Measurements from ENCODE around the gene HDAC5.
"Not testable (repeated sequence)": the region's sequence is repeated elsewhere in the genome, so short reads cannot be mapped to it uniquely, and the experiment has no call there.

Gene HDAC5

DNA sequence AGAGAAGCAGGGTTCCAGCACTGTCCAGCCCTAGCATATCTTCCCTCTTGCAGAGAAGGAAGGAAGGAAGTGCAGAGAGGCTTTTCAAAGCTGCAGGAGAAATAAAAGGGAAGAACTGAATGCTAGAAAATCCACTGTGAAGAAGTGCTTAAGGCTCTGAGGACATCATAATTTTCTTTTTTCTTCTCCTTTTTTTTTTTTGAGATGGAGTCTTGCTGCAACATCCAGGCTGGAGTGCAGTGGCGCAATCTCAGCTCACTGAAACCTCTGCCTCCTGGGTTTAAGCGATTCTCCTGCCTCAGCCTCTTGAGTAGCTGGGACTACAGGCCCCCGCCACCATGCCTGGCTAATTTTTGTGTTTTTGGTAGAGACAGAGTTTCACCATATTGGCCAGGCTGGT lies 25.6 kb upstream of the HDAC5 start:
- peaks cover 73% of the 10 kb centered on the region for H3K36me3 ChIP-seq (ENCODE audit: control insufficient read depth, insufficient read depth, low read length)
- H3K4me1 ChIP-seq (ENCODE audit: control insufficient read depth, insufficient read depth, low read length); H3K9ac ChIP-seq (ENCODE audit: low read depth, low read length); H3K9me3 ChIP-seq (ENCODE audit: control insufficient read depth, insufficient read depth, low read length); H3K27me3 ChIP-seq (ENCODE audit: control insufficient read depth, insufficient read depth, low read length); H3K27ac ChIP-seq (ENCODE audit: low read depth, low read length); H3K4me3 ChIP-seq (ENCODE audit: low read depth, low read length): not testable (repeated sequence)

GRCh38 chr17:44147812-44148211 lies 24.4 kb upstream of the HDAC5 start:
- Histone ChIP-seq H3K9ac (ENCODE audit: low read depth, low read length) (no peak overlapping the region), H3K36me3 (ENCODE audit: control insufficient read depth, insufficient read depth, low read length) (peaks cover 68% of the 10 kb centered on the region), H3K4me1 (ENCODE audit: control insufficient read depth, insufficient read depth, low read length) (no peaks in the 10 kb centered on the region), H3K27me3 (ENCODE audit: control insufficient read depth, insufficient read depth, low read length) (no peaks in the 10 kb centered on the region), H3K4me3 (ENCODE audit: low read depth, low read length) (no peak overlapping the region), H3K27ac (ENCODE audit: low read depth, low read length) (no peak overlapping the region), H3K9me3 (ENCODE audit: control insufficient read depth, insufficient read depth, low read length) (no peaks in the 10 kb centered on the region)

- Histone ChIP-seq H3K9me3 (ENCODE audit: control insufficient read depth, insufficient read depth, low read length) (no peaks in the 10 kb centered on the region), H3K4me1 (ENCODE audit: control insufficient read depth, insufficient read depth, low read length) (no peaks in the 10 kb centered on the region), H3K4me3 (ENCODE audit: low read depth, low read length) (no peak overlapping the region), H3K36me3 (ENCODE audit: control insufficient read depth, insufficient read depth, low read length) (peaks cover 61% of the 10 kb centered on the region), H3K27me3 (ENCODE audit: control insufficient read depth, insufficient read depth, low read length) (no peaks in the 10 kb centered on the region), H3K27ac (ENCODE audit: low read depth, low read length) (no peak overlapping the region), H3K9ac (ENCODE audit: low read depth, low read length) (no peak overlapping the region)
These were observed 23.2 kb upstream of the HDAC5 start for GRCh38 chr17:44146375-44147346.

DNA sequence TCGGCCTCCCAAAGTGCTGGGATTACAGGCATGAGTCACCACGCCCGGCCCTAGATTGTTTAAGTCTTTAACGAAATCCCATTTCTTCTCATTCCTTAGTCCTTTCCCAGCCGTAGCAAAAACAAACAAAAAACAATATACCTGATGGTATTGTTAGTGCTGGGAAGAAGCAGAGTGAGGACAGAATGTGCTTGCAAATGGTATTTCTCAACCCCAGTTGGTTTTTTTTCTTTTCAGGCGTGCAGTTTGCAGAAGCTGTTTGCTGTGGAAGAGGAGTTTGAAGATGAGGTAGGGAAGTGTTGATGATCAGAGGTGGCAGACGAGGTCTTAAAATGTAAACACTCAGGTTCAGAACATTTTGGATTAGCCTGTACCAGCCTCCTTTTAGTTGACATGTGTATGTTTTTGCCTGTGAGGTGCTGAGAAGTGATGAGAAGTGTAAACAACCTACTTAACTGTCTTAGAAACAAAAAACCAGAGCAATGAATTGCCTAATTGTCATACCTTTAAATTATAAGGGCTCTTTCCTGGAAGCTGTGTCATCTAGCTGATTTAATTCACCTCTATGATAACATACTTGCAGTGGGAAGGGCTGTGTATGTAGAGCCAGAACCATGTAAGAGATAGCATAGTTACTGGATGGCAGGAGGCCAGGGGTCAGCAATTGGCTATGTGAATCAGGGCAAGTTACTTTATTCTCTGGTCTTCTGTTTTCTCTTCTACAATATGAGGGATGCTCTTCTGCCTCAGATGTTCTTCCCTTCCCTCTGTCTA lies 21.7 kb upstream of the HDAC5 start:
- Histone ChIP-seq H3K36me3 (ENCODE audit: control insufficient read depth, insufficient read depth, low read length) (peaks cover 51% of the 10 kb centered on the region), H3K9ac (ENCODE audit: low read depth, low read length) (no peak overlapping the region), H3K4me1 (ENCODE audit: control insufficient read depth, insufficient read depth, low read length) (no peaks in the 10 kb centered on the region), H3K4me3 (ENCODE audit: low read depth, low read length) (no peak overlapping the region), H3K27ac (ENCODE audit: low read depth, low read length) (no peak overlapping the region), H3K9me3 (ENCODE audit: control insufficient read depth, insufficient read depth, low read length) (no peaks in the 10 kb centered on the region), H3K27me3 (ENCODE audit: control insufficient read depth, insufficient read depth, low read length) (no peaks in the 10 kb centered on the region)

DNA sequence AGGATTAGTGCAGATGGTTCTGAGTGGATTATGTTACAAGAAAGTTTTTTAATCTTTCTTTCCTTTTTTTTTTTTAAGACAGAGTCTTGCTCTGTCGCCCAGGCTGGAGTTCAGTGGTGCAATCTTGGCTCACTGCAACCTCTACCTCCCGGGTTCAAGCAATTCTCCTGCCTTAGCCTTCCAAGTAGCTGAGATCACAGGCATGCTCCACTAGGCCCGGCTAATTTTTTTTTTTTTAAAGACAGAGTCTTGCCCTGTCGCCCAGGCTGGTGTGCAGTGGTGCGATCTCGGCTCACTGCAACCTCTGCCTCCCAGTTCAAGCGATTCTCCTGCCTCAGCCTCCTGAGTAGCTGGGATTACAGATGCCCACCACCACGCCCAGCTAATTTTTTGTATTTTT lies 20.5 kb upstream of the HDAC5 start:
- not testable (repeated sequence) for H3K27me3 ChIP-seq (ENCODE audit: control insufficient read depth, insufficient read depth, low read length); H3K4me1 ChIP-seq (ENCODE audit: control insufficient read depth, insufficient read depth, low read length); H3K27ac ChIP-seq (ENCODE audit: low read depth, low read length); H3K9me3 ChIP-seq (ENCODE audit: control insufficient read depth, insufficient read depth, low read length); H3K9ac ChIP-seq (ENCODE audit: low read depth, low read length); H3K4me3 ChIP-seq (ENCODE audit: low read depth, low read length)
- H3K36me3 ChIP-seq (ENCODE audit: control insufficient read depth, insufficient read depth, low read length) = peaks cover 41% of the 10 kb centered on the region

DNA sequence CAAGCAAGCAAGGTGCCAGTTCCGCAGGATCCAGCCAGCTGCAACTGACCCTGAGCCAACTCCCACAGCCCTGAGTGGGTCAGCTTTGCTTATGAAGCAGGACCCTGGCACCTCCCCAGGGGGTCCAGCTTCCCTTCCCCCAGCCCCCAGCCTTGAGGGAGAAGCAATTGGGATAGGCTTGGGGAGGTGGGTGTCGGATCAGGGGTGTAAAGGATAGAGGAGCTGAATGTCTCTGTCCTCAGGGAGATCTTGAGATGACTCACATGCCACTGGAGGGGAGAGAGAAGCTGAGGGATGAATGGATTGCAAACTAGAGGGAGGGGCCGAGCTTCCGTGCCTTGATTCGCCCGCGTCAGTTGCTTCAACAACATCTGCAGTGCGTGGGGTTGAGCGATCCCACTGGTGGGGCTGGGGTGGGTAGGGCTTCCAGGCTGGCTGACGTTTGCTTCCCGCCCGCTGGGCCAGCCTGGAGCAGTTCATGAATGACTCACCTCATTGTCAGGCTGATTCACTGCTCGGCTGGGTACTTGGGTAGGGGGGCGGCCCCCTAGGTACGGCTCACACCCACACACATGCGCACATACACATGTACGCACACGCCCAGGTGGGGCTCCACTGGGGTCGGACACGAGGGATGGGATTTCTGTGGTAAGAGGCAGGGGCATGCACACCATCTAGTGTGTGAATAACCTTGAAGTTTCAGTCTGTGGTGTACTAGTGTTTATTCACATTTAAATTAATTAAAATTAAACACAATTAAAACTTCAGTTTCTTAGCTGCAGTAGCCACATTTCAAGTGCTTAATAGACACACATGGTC lies 14.7 kb upstream of the HDAC5 start:
- Histone ChIP-seq H3K27me3 (ENCODE audit: control insufficient read depth, insufficient read depth, low read length) (no peaks in the 10 kb centered on the region), H3K36me3 (ENCODE audit: control insufficient read depth, insufficient read depth, low read length) (no peaks in the 10 kb centered on the region), H3K4me3 (ENCODE audit: low read depth, low read length) (peak overlapping the region; percentile 7), H3K27ac (ENCODE audit: low read depth, low read length) (peak overlapping the region; percentile 91), H3K9ac (ENCODE audit: low read depth, low read length) (peak overlapping the region; percentile 6; the same call in 1 of the 2 replicates), H3K4me1 (ENCODE audit: control insufficient read depth, insufficient read depth, low read length) (peaks cover 19% of the 10 kb centered on the region), H3K9me3 (ENCODE audit: control insufficient read depth, insufficient read depth, low read length) (no peaks in the 10 kb centered on the region)

DNA sequence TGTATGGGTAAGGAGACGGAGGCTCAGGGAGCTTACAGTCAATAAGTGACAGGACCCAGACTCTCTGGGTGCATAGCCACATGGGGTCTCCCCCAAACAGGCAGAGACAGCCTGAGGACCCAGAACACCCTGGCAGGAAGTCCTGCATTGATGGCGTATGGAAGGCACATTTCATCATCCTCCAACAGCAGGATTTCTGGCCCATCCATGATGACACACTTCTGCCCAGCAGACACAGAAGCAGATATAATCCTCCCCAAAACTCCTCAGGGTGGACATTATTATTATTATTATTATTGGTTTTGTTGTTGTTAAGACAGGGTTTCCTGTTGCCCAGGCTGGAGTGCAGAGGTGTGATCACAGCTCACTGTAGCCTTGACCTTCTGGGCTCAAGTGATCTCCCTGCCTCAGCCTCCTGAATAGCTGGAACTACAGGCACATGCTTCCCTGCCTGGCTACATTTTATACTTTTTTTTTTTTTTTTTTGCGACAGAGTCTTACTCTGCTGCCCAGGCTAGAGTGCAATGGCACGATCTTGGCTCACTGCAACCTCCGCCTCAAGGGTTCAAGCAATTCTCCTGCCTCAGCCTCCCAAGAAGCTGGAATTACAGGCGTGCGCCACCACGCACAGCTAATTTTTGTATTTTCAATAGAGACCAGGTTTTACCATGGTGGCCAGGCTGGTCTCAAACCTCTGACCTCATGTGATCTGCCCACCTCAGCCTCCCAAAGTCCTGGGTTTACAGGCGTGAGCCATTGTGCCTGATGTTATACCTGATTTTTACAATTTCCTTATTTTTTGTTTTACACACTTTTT lies 11.5 kb upstream of the HDAC5 start:
- peaks cover 19% of the 10 kb centered on the region for H3K4me1 ChIP-seq (ENCODE audit: control insufficient read depth, insufficient read depth, low read length)
- no peak overlapping the region for H3K9ac ChIP-seq (ENCODE audit: low read depth, low read length)
- no peaks in the 10 kb centered on the region for H3K27me3 ChIP-seq (ENCODE audit: control insufficient read depth, insufficient read depth, low read length)
- no peaks in the 10 kb centered on the region for H3K36me3 ChIP-seq (ENCODE audit: control insufficient read depth, insufficient read depth, low read length)
- no peak overlapping the region for H3K4me3 ChIP-seq (ENCODE audit: low read depth, low read length)
- no peaks in the 10 kb centered on the region for H3K9me3 ChIP-seq (ENCODE audit: control insufficient read depth, insufficient read depth, low read length)
- no peak overlapping the region for H3K27ac ChIP-seq (ENCODE audit: low read depth, low read length)

- H3K4me3 ChIP-seq (ENCODE audit: low read depth, low read length) = no peak overlapping the region
- H3K9me3 ChIP-seq (ENCODE audit: control insufficient read depth, insufficient read depth, low read length) = no peaks in the 10 kb centered on the region
- no peak overlapping the region for H3K9ac ChIP-seq (ENCODE audit: low read depth, low read length)
- no peak overlapping the region for H3K27ac ChIP-seq (ENCODE audit: low read depth, low read length)
- H3K27me3 ChIP-seq (ENCODE audit: control insufficient read depth, insufficient read depth, low read length) = no peaks in the 10 kb centered on the region
- H3K36me3 ChIP-seq (ENCODE audit: control insufficient read depth, insufficient read depth, low read length) = no peaks in the 10 kb centered on the region
- peaks cover 15% of the 10 kb centered on the region for H3K4me1 ChIP-seq (ENCODE audit: control insufficient read depth, insufficient read depth, low read length)
These were observed 10.6 kb upstream of the HDAC5 start for GRCh38 chr17:44133918-44134476.

DNA sequence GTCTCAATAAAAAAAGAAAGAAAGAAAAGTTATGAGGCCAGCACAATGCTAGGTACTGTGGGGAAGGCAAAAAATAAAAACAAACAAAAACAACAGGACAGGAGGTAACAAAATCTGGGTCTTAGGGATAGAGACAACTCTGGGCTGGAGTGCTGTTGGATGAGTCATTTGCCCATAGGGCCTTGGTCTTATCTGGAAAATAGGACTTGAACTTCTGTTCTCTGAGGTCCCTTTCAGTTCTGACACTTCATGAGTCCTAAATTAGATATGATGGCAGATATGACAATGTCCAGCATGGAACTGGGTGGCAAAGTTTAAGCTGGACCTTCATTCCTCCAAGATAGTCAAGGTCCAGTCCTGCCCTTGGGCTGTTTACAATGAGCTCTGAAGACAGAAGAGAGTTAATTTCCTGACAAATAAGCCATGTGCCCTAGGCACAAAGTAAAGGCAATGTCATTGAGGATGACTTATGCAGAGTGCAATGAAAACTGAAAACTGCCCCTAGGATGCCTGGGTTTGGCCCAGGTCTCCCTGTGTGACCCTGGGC lies 8.9 kb upstream of the HDAC5 start:
- no peaks in the 10 kb centered on the region for H3K27me3 ChIP-seq (ENCODE audit: control insufficient read depth, insufficient read depth, low read length)
- no peaks in the 10 kb centered on the region for H3K36me3 ChIP-seq (ENCODE audit: control insufficient read depth, insufficient read depth, low read length)
- H3K4me1 ChIP-seq (ENCODE audit: control insufficient read depth, insufficient read depth, low read length) = peaks cover under 1% of the 10 kb centered on the region; the same call in 1 of the 2 replicates
- H3K4me3 ChIP-seq (ENCODE audit: low read depth, low read length) = no peak overlapping the region
- no peak overlapping the region for H3K27ac ChIP-seq (ENCODE audit: low read depth, low read length)
- no peak overlapping the region for H3K9ac ChIP-seq (ENCODE audit: low read depth, low read length)
- no peaks in the 10 kb centered on the region for H3K9me3 ChIP-seq (ENCODE audit: control insufficient read depth, insufficient read depth, low read length)

GRCh38 chr17:44131372-44131771 lies 7.9 kb upstream of the HDAC5 start:
- H3K4me1 ChIP-seq (ENCODE audit: control insufficient read depth, insufficient read depth, low read length); H3K9ac ChIP-seq (ENCODE audit: low read depth, low read length); H3K36me3 ChIP-seq (ENCODE audit: control insufficient read depth, insufficient read depth, low read length); H3K27ac ChIP-seq (ENCODE audit: low read depth, low read length); H3K27me3 ChIP-seq (ENCODE audit: control insufficient read depth, insufficient read depth, low read length); H3K4me3 ChIP-seq (ENCODE audit: low read depth, low read length); H3K9me3 ChIP-seq (ENCODE audit: control insufficient read depth, insufficient read depth, low read length): not testable (repeated sequence)
